CD14-positive monocyte (primary cell): ENCODE data around the gene NAALADL1. TPM values are rescaled to one million over a fixed set of nuclear protein-coding genes. Genes with fewer than 3 reads are reported as not detected.

ENCODE experiments used
- DNase-seq, 3 donors: peaks; one replicate each; pipeline ENCODE4 v3.0.0-alpha.2; 2011 to 2022
- H2AFZ ChIP-seq: 2 replicates; pipeline ENCODE4 v1.6.0; 2012; ENCODE audit warnings: mild to moderate bottlenecking, low read depth, low read length, inconsistent platforms; ENCODE audit not compliant: insufficient read depth, poor library complexity, severe bottlenecking
- H3K27ac ChIP-seq, 2 donors: 1 replicate in 1 of 2; 2 replicates in 1 of 2; pipeline ENCODE4 v1.5.1; 2012 to 2013; ENCODE audit warnings: low read length in 2 of 2, control low read depth in 1 of 2, inconsistent platforms in 1 of 2, low read depth in 1 of 2, mild to moderate bottlenecking in 1 of 2
- H3K27me3 ChIP-seq, 2 donors: one replicate each; pipeline versions ENCODE4 v1.6.0 to v1.6.1; 2011 to 2013; ENCODE audit warnings: low read length in 2 of 2; ENCODE audit not compliant: control insufficient read depth in 2 of 2, insufficient read depth in 2 of 2
- H3K36me3 ChIP-seq, 2 donors: replicated peaks in 1 of 2; 1 replicate in 1 of 2; 2 replicates in 1 of 2; pipeline versions ENCODE4 v1.5.1 to v1.6.1; 2012 to 2013; ENCODE audit warnings: low read length in 2 of 2, control low read depth in 1 of 2, inconsistent platforms in 1 of 2, mild to moderate bottlenecking in 1 of 2; ENCODE audit not compliant: insufficient read depth in 2 of 2, control insufficient read depth in 1 of 2
- H3K4me1 ChIP-seq, 2 donors: 1 replicate in 1 of 2; 2 replicates in 1 of 2; pipeline versions ENCODE4 v1.5.1 to v1.6.1; 2012 to 2013; ENCODE audit warnings: low read length in 2 of 2, control low read depth in 1 of 2, inconsistent platforms in 1 of 2, mild to moderate bottlenecking in 1 of 2, moderate library complexity in 1 of 2; ENCODE audit not compliant: insufficient read depth in 2 of 2, control insufficient read depth in 1 of 2
- H3K4me2 ChIP-seq: replicated peaks from 2 replicates; pipeline ENCODE3; 2012; ENCODE audit warnings: low read length, moderate library complexity, mild to moderate bottlenecking; ENCODE audit not compliant: poor library complexity, severe bottlenecking; ENCODE audit errors: extremely low read depth
- H3K4me3 ChIP-seq, 3 experiments: fragments of 200-600 bp in 1 of 3; sonication (generic) in 1 of 3; replicated peaks in 1 of 3; 1 replicate in 2 of 3; 2 replicates in 1 of 3; pipeline ENCODE4 v1.5.1; 2011 to 2013; ENCODE audit warnings: low read length in 3 of 3, mild to moderate bottlenecking in 3 of 3, control low read depth in 2 of 3, low read depth in 2 of 3, inconsistent platforms in 1 of 3, moderate library complexity in 1 of 3
- H3K79me2 ChIP-seq: 2 replicates; pipeline ENCODE4 v1.6.0; 2012; ENCODE audit warnings: mild to moderate bottlenecking, control low read depth, inconsistent platforms, low read length, moderate library complexity; ENCODE audit not compliant: insufficient read depth
- H3K9ac ChIP-seq: 2 replicates; pipeline ENCODE4 v1.6.0; 2017; ENCODE audit warnings: low read length, mild to moderate bottlenecking; ENCODE audit not compliant: insufficient read depth, poor library complexity, severe bottlenecking
- H3K9me3 ChIP-seq, 2 donors: replicated peaks in 1 of 2; 1 replicate in 1 of 2; 2 replicates in 1 of 2; pipeline versions ENCODE4 v1.5.1 to v1.6.1; 2012 to 2013; ENCODE audit warnings: low read length in 2 of 2, control low read depth in 1 of 2; ENCODE audit not compliant: control insufficient read depth in 1 of 2, insufficient read depth in 1 of 2
- H4K20me1 ChIP-seq: 2 replicates; pipeline ENCODE4 v1.6.0; 2012; ENCODE audit warnings: mild to moderate bottlenecking, low read length, control low read depth, moderate library complexity; ENCODE audit not compliant: insufficient read depth
- H3K27ac Mint-ChIP-seq, 7 donors: one replicate each; pipeline ENCODE4 v1.8.0; 2020; ENCODE audit warnings: mild to moderate bottlenecking in 7 of 7, mixed read lengths in 7 of 7, moderate library complexity in 6 of 7, inconsistent platforms in 2 of 7
- H3K27me3 Mint-ChIP-seq, 3 donors: one replicate each; pipeline ENCODE4 v1.8.0; 2021 to 2022; ENCODE audit warnings: low read depth in 3 of 3, mild to moderate bottlenecking in 3 of 3, mixed read lengths in 3 of 3, moderate library complexity in 3 of 3, inconsistent platforms in 1 of 3
- H3K36me3 Mint-ChIP-seq, 2 donors: one replicate each; pipeline ENCODE4 v1.8.0; 2020; ENCODE audit warnings: mixed read lengths in 2 of 2, inconsistent platforms in 1 of 2, mild to moderate bottlenecking in 1 of 2
- H3K4me1 Mint-ChIP-seq: one replicate; pipeline ENCODE4 v1.8.0; 2020; ENCODE audit warnings: mild to moderate bottlenecking, mixed read lengths
- H3K4me3 Mint-ChIP-seq, 2 donors: one replicate each; pipeline ENCODE4 v1.8.0; 2020; ENCODE audit warnings: mild to moderate bottlenecking in 2 of 2, mixed read lengths in 2 of 2, moderate library complexity in 1 of 2
- H3K9me3 Mint-ChIP-seq, 7 donors: one replicate each; pipeline ENCODE4 v1.8.0; 2020 to 2022; ENCODE audit warnings: mixed read lengths in 7 of 7, mild to moderate bottlenecking in 6 of 7, moderate library complexity in 6 of 7, inconsistent platforms in 2 of 7
- WGBS: methylation state at CpG from one replicate; pipeline ENCODE4 v1.1.5; 2013; ENCODE audit warnings: missing lambda C conversion rate; ENCODE audit not compliant: insufficient coverage; 5-methylcytosine and 5-hydroxymethylcytosine counted together
- intact Hi-C, 2 donors: fragments of 100-400 bp; cut with micrococcal nuclease; formaldehyde crosslinking; loops; one replicate each; pipeline versions ENCODE4 v1.15.0 to v1.15.1; 2023
- polyA plus RNA-seq, 3 donors: library from polyadenylated mRNA; depleted of rRNA in 1 of 3; unstranded in 2 of 3; stranded (reverse) in 1 of 3; fragments of 300-500 nt in 2 of 3; fragments of >200 nt in 1 of 3; fragmentation: Illumina TruSeq in 2 of 3; gene quantifications; 1 replicate in 2 of 3; 2 replicates in 1 of 3; pipeline ENCODE4 v1.2.3, GENCODE V29; 2012 to 2021
- TF ChIP-seq, protein P1 (sequence below): fragments of 200-600 bp; IDR thresholded peaks from one replicate; pipeline ENCODE4 v1.8.0; 2022; ENCODE audit warnings: antibody characterized with exemption, mild to moderate bottlenecking

NAALADL1 gene
- polyA plus RNA-seq, 3 donors: 11.1 to 20.1 (median 20.1) TPM

DNA sequence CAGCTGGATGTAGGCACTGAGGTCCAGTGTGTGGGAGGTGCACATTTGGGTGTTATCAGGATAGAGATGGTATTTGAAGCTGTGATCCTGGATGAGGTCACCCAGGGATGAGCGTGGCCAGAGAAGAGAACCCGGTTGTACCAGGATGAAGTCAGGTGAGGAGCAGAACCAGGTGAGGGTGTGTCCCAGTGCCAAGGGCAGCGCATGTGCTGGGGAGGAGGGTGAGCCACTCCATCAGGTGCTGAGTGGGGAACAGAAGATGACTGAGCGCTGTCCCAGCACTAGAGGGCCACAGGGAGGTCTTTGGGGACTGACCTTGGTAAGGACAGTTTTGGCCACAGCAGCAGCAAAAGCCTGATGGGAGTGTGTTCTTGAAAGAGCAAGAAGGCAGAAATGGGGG lies 41.6 kb downstream of the NAALADL1 start:
- no peak overlapping the region for H2AFZ ChIP-seq
- peaks cover 29 to 46% of the 10 kb centered on the region in 2 donors for H3K36me3 Mint-ChIP-seq
- no peak overlapping the region for H3K9ac ChIP-seq
- no peak overlapping the region for H3K4me2 ChIP-seq
- no peak for DNase-seq
- no peaks in the 10 kb centered on the region for H3K9me3 ChIP-seq
- H3K4me1 ChIP-seq: peaks cover 21 to 35% of the 10 kb centered on the region in 2 donors
- H3K4me3 ChIP-seq: no peak overlapping the region
- WGBS: 94% methylated on average over 4 of the region's 4 CpGs
- no peaks in the 10 kb centered on the region for H3K27me3 ChIP-seq
- peaks cover 37% of the 10 kb centered on the region for H3K79me2 ChIP-seq
- H3K27me3 Mint-ChIP-seq: no peaks in the 10 kb centered on the region
- intact Hi-C loops: loop anchor here in 1 of 2 donors (10.0 kb wide), 1 partner anchor 172 kb away; the partner anchor contains the start of gene CDC42BPG
- peaks cover 17 to 36% of the 10 kb centered on the region in 2 donors for H3K36me3 ChIP-seq
- H3K9me3 Mint-ChIP-seq: peaks cover 0 to 5% (median 0%) of the 10 kb centered on the region in 7 donors
- H3K27ac Mint-ChIP-seq: peak overlapping the region in 1 of 7 donors; percentile 25
- H3K4me3 Mint-ChIP-seq: no peak overlapping the region
- peak overlapping the region in 1 of 2 donors; percentile 24 for H3K27ac ChIP-seq
- H3K4me1 Mint-ChIP-seq: peaks cover 37% of the 10 kb centered on the region
- H4K20me1 ChIP-seq: peaks cover 10% of the 10 kb centered on the region
- TF ChIP-seq, protein P1, sequence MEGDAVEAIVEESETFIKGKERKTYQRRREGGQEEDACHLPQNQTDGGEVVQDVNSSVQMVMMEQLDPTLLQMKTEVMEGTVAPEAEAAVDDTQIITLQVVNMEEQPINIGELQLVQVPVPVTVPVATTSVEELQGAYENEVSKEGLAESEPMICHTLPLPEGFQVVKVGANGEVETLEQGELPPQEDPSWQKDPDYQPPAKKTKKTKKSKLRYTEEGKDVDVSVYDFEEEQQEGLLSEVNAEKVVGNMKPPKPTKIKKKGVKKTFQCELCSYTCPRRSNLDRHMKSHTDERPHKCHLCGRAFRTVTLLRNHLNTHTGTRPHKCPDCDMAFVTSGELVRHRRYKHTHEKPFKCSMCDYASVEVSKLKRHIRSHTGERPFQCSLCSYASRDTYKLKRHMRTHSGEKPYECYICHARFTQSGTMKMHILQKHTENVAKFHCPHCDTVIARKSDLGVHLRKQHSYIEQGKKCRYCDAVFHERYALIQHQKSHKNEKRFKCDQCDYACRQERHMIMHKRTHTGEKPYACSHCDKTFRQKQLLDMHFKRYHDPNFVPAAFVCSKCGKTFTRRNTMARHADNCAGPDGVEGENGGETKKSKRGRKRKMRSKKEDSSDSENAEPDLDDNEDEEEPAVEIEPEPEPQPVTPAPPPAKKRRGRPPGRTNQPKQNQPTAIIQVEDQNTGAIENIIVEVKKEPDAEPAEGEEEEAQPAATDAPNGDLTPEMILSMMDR: no peak

DNA sequence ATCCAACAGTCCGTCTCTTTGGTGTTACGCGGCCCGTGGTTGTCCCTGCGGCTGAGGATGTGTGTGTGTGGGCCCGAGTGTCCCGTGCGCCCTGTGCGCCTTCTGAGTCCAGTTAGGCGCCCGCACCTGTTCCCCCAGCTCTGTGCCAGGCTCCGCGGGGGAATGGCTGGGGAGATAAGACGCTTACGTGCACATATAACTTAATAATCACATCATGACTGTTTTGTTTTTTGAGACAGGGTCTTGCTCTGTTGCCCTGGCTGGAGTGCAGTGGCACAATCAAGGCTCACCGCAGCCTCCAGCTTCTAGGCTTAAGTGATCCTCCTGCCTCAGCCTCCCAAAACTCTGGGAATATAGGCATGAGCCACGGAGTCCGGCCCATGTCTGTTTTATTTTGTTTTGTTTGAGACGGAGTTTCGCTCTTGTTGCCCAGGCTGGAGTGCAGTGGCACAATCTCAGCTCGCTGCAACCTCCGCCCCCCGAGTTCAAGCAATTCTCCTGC lies 43.6 kb downstream of the NAALADL1 start:
- H3K27ac ChIP-seq: peak overlapping the region; percentile 30 to 97
- 11% methylated on average over 9 of the region's 23 CpGs for WGBS
- no peaks in the 10 kb centered on the region for H3K27me3 ChIP-seq
- H4K20me1 ChIP-seq: peaks cover 10% of the 10 kb centered on the region
- H3K4me2 ChIP-seq: peak overlapping the region; percentile 96
- no peaks in the 10 kb centered on the region for H3K9me3 ChIP-seq
- H3K36me3 ChIP-seq: peaks cover 9 to 20% of the 10 kb centered on the region in 2 donors
- intact Hi-C loops: loop anchor here in 1 of 2 donors (5.0 to 10.0 kb wide), 3 partner anchors 68 to 170 kb away; partner anchors contain the start of genes CDC42BPG, CDCA5, TM7SF2 and ZFPL1
- peaks cover 21 to 32% of the 10 kb centered on the region in 2 donors for H3K36me3 Mint-ChIP-seq
- peak overlapping the region; percentile 48 to 84 (median 79) for H3K27ac Mint-ChIP-seq
- no peak for DNase-seq
- H3K79me2 ChIP-seq: peaks cover 37% of the 10 kb centered on the region
- H2AFZ ChIP-seq: peak overlapping the region; percentile 96
- H3K9ac ChIP-seq: peak overlapping the region; percentile 93
- no peaks in the 10 kb centered on the region for H3K27me3 Mint-ChIP-seq
- H3K9me3 Mint-ChIP-seq: peaks cover 0 to 8% (median 0%) of the 10 kb centered on the region in 7 donors
- H3K4me3 Mint-ChIP-seq: peak overlapping the region; percentile 77 to 85
- TF ChIP-seq, protein P1: no peak
- peaks cover 38% of the 10 kb centered on the region for H3K4me1 Mint-ChIP-seq
- peak overlapping the region; percentile 52 to 96 (median 70) for H3K4me3 ChIP-seq
- H3K4me1 ChIP-seq: peaks cover 22 to 32% of the 10 kb centered on the region in 2 donors
